H1 (cell line): Measurements from ENCODE around the gene CDRT15. TPM values are rescaled to one million over a fixed set of nuclear protein-coding genes. Genes with fewer than 3 reads are reported as not detected.

Experiments used
- CTCF ChIA-PET: fragments of 300-600 bp; sonication (Branson Sonifier 250); formaldehyde crosslinking; loops from one replicate; lab custom pipeline; 2021; ENCODE audit not compliant: partially characterized antibody; lab: Charles Lee
- POLR2A ChIA-PET: fragments of 300-600 bp; sonication (Branson Sonifier 250); formaldehyde crosslinking; loops from one replicate; lab custom pipeline; 2021; ENCODE audit warnings: inconsistent platforms; ENCODE audit not compliant: partially characterized antibody; lab: Charles Lee
- DNase-seq, 2 experiments: peaks; one replicate each; pipeline versions ENCODE4 v3.0.0 to v3.0.0-alpha.2; 2010 to 2022; ENCODE audit warnings: low spot score in 2 of 2, low read depth in 1 of 2, mixed read lengths in 1 of 2
- FAIRE-seq: peaks from 2 replicates; lab custom pipeline; 2011; peaks lifted over from hg19 to GRCh38; lab: Jason Lieb, UNC
- H2AFZ ChIP-seq: 2 replicates; pipeline ENCODE4 v1.8.1; 2012; ENCODE audit warnings: low read length, inconsistent platforms
- H2AK5ac ChIP-seq: 2 replicates; pipeline ENCODE4 v1.6.1; 2013; ENCODE audit warnings: low read depth, low read length
- H2BK120ac ChIP-seq: replicated peaks from 2 replicates; pipeline ENCODE3; 2013; ENCODE audit warnings: low read depth, low read length, inconsistent platforms
- H2BK12ac ChIP-seq: 2 replicates; pipeline ENCODE4 v1.6.1; 2013; ENCODE audit warnings: low read depth, low read length
- H2BK15ac ChIP-seq: 2 replicates; pipeline ENCODE4 v1.6.1; 2013; ENCODE audit warnings: low read length
- H2BK20ac ChIP-seq: 2 replicates; pipeline ENCODE4 v1.6.1; 2013; ENCODE audit warnings: low read length
- H2BK5ac ChIP-seq: 2 replicates; pipeline ENCODE4 v1.6.1; 2013; ENCODE audit warnings: low read depth, low read length
- H3K14ac ChIP-seq: 2 replicates; pipeline ENCODE4 v1.6.1; 2013; ENCODE audit warnings: inconsistent platforms; ENCODE audit not compliant: insufficient read length
- H3K18ac ChIP-seq: 2 replicates; pipeline ENCODE4 v1.6.1; 2013; ENCODE audit warnings: low read length; ENCODE audit errors: extremely low read depth
- H3K23ac ChIP-seq: 2 replicates; pipeline ENCODE4 v1.6.1; 2013; ENCODE audit warnings: inconsistent platforms; ENCODE audit not compliant: insufficient read length
- H3K23me2 ChIP-seq: 2 replicates; pipeline ENCODE4 v1.6.1; 2013; ENCODE audit warnings: low read depth, low read length
- H3K27ac ChIP-seq: 2 replicates; pipeline ENCODE4 v1.6.1; 2011; ENCODE audit warnings: low read depth, low read length, inconsistent platforms
- H3K27me3 ChIP-seq, 4 experiments: replicated peaks in 1 of 4; 1 replicate in 1 of 4; 2 replicates in 3 of 4; pipeline versions ENCODE4 v1.6.1 to v1.8.1; 2011 to 2013; ENCODE audit warnings: low read length in 3 of 4, mild to moderate bottlenecking in 3 of 4, inconsistent platforms in 2 of 4, mixed read lengths in 2 of 4, moderate library complexity in 1 of 4; ENCODE audit not compliant: control insufficient read depth in 3 of 4, insufficient read depth in 3 of 4; ENCODE audit errors: extremely low read depth in 1 of 4
- H3K36me3 ChIP-seq, 4 experiments: 2 replicates each; pipeline versions ENCODE4 v1.6.1 to v1.8.1; 2011 to 2013; ENCODE audit warnings: mild to moderate bottlenecking in 4 of 4, low read length in 3 of 4, moderate library complexity in 2 of 4, control low read depth in 1 of 4, inconsistent platforms in 1 of 4; ENCODE audit not compliant: insufficient read depth in 4 of 4, control insufficient read depth in 2 of 4
- H3K4ac ChIP-seq: replicated peaks from 2 replicates; pipeline ENCODE3; 2013; ENCODE audit warnings: low read length, low read depth, mixed read lengths, inconsistent platforms; ENCODE audit not compliant: insufficient read length
- H3K4me1 ChIP-seq, 4 experiments: replicated peaks in 1 of 4; 1 replicate in 1 of 4; 2 replicates in 3 of 4; pipeline versions ENCODE4 v1.6.1 to v1.8.1; 2011 to 2013; ENCODE audit warnings: low read length in 3 of 4, inconsistent platforms in 2 of 4, mixed read lengths in 1 of 4; ENCODE audit not compliant: insufficient read depth in 4 of 4, control insufficient read depth in 3 of 4
- H3K4me2 ChIP-seq, 2 experiments: 2 replicates each; pipeline versions ENCODE4 v1.6.1 to v1.8.1; 2011 to 2013; ENCODE audit warnings: low read depth in 2 of 2, low read length in 2 of 2, control low read depth in 1 of 2, inconsistent platforms in 1 of 2, mild to moderate bottlenecking in 1 of 2; ENCODE audit not compliant: insufficient read depth in 1 of 2
- H3K4me3 ChIP-seq, 4 experiments: fragments of 200-600, 300-600 bp in 1 of 4; sonication (generic), shearing (Covaris generic), sonication (Bioruptor Twin) in 1 of 4; 2 replicates each; pipeline versions ENCODE4 v1.5.1 to v1.8.1; 2011 to 2016; ENCODE audit warnings: low read length in 4 of 4, low read depth in 3 of 4, control low read depth in 2 of 4, inconsistent platforms in 2 of 4, mild to moderate bottlenecking in 2 of 4, mixed read lengths in 1 of 4, moderate library complexity in 1 of 4; ENCODE audit not compliant: insufficient read depth in 2 of 4; ENCODE audit errors: extremely low read depth in 1 of 4
- H3K56ac ChIP-seq: replicated peaks from 2 replicates; pipeline ENCODE3; 2013; ENCODE audit warnings: low read depth, mild to moderate bottlenecking, mixed read lengths, low read length, inconsistent platforms; ENCODE audit not compliant: insufficient read length
- H3K79me1 ChIP-seq: 2 replicates; pipeline ENCODE4 v1.6.1; 2013; ENCODE audit warnings: low read depth, low read length, control low read depth
- H3K79me2 ChIP-seq, 2 experiments: 2 replicates each; pipeline versions ENCODE4 v1.6.1 to v1.8.1; 2012 to 2013; ENCODE audit warnings: low read length in 2 of 2, mild to moderate bottlenecking in 2 of 2, inconsistent platforms in 1 of 2; ENCODE audit not compliant: insufficient read depth in 2 of 2, control insufficient read depth in 1 of 2
- H3K9ac ChIP-seq, 4 experiments: replicated peaks in 1 of 4; 1 replicate in 1 of 4; 2 replicates in 3 of 4; pipeline versions ENCODE4 v1.6.1 to v1.8.1; 2011 to 2013; ENCODE audit warnings: low read depth in 3 of 4, low read length in 3 of 4, control low read depth in 2 of 4, mild to moderate bottlenecking in 2 of 4, moderate library complexity in 2 of 4, inconsistent platforms in 1 of 4; ENCODE audit errors: extremely low read depth in 1 of 4
- H3K9me3 ChIP-seq, 2 experiments: 2 replicates each; pipeline versions ENCODE4 v1.6.1 to v1.8.1; 2012 to 2013; ENCODE audit warnings: mild to moderate bottlenecking in 2 of 2, moderate library complexity in 2 of 2, control low read depth in 1 of 2, inconsistent platforms in 1 of 2, low read depth in 1 of 2, low read length in 1 of 2, mixed read lengths in 1 of 2; ENCODE audit not compliant: insufficient read depth in 2 of 2
- H4K20me1 ChIP-seq, 2 experiments: replicated peaks in 1 of 2; 2 replicates each; pipeline versions ENCODE3 to v1.8.1; 2011 to 2013; ENCODE audit warnings: inconsistent platforms in 2 of 2, low read length in 2 of 2, mild to moderate bottlenecking in 1 of 2; ENCODE audit not compliant: insufficient read depth in 2 of 2, control insufficient read depth in 1 of 2
- H4K5ac ChIP-seq: 2 replicates; pipeline ENCODE4 v1.6.1; 2013; ENCODE audit warnings: low read length, low read depth, mixed read lengths, inconsistent platforms; ENCODE audit not compliant: insufficient read length
- H4K8ac ChIP-seq: 2 replicates; pipeline ENCODE4 v1.8.0; 2013; ENCODE audit warnings: mild to moderate bottlenecking, moderate library complexity, low read length, inconsistent platforms; ENCODE audit not compliant: insufficient read depth; ENCODE audit errors: extremely low read depth
- H4K91ac ChIP-seq: replicated peaks from 2 replicates; pipeline ENCODE3; 2013; ENCODE audit warnings: low read length, mixed read lengths, inconsistent platforms; ENCODE audit not compliant: insufficient read length
- EP300 ChIP-seq, 2 experiments: IDR thresholded peaks; 1 replicate in 1 of 2; 2 replicates in 1 of 2; pipeline ENCODE4 v1.6.1; 2011 to 2012; ENCODE audit warnings: low read depth in 2 of 2, low read length in 2 of 2, mild to moderate bottlenecking in 2 of 2, borderline replicate concordance in 1 of 2, inconsistent platforms in 1 of 2, moderate library complexity in 1 of 2
- GABPA ChIP-seq: IDR thresholded peaks from 2 replicates; pipeline ENCODE4 v1.6.1; 2011; ENCODE audit warnings: mild to moderate bottlenecking, low read length, moderate library complexity, borderline replicate concordance; ENCODE audit not compliant: insufficient read depth
- WGBS, 2 experiments: shearing (Covaris generic) in 1 of 2; methylation state at CpG; one replicate each; pipeline versions ENCODE4 v1.1.6 to v1.1.7; 2013 to 2015; ENCODE audit warnings: low lambda C conversion rate in 2 of 2, mixed read lengths in 2 of 2, inconsistent platforms in 1 of 2, low coverage in 1 of 2, missing lambda C conversion rate in 1 of 2; ENCODE audit not compliant: insufficient replicate concordance in 2 of 2, insufficient coverage in 1 of 2, insufficient read length in 1 of 2; ENCODE audit errors: extremely low coverage in 1 of 2, missing lambda C conversion rate in 1 of 2; 5-methylcytosine and 5-hydroxymethylcytosine counted together
- polyA plus RNA-seq, 7 experiments: library from polyadenylated mRNA; depleted of rRNA in 3 of 7; stranded (reverse) in 5 of 7; unstranded in 2 of 7; fragments of >200 nt in 5 of 7; fragments of 200-250 nt in 2 of 7; gene quantifications; 1 replicate in 5 of 7; 2 replicates in 1 of 7; 4 replicates in 1 of 7; pipeline versions ENCODE4 v1.2.1 to v1.2.3, GENCODE V29; 2011 to 2013; ENCODE audit warnings: missing spikeins in 2 of 7, mixed read lengths in 2 of 7
- total RNA-seq: library from RNA; stranded (reverse); fragmentation: NEBNext Ultra II Directional; extraction: Animal tissue kit (Norgen Biotek cat#: 25700); gene quantifications from 2 replicates; pipeline ENCODE4 v1.2.1, GENCODE V29; 2021

CDRT15 gene
- total and polyA plus RNA-seq, 2 of the 8 experiments (the other 6 are each of a cell fraction or from before 2014, with no cell fraction given), result not detected

DNA sequence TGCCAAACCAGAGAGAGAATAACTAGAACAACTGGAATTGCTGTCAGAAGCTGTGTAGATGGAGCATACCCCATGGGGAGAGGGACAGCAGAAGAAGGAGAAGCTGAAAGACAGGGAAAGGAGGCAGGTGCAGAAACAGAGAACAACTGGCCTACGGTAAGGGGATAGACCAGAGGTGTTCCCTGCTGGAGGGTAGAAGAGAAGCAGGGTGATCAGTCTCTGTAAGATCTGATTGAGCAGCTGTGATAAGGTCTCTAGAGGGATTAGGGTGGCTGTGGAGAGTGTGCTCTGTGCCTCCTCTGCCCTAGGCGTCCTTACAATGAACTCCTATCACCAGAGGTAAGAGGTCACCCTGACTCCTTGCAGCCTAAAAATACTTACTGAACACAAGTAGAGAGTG lies 33.8 kb upstream of the CDRT15 start:
- no peak overlapping the region for H3K4me3 ChIP-seq
- ChIA-PET CTCF (no interaction called here), POLR2A (no interaction called here)
- H3K9ac ChIP-seq, result no peak overlapping the region
- no peak overlapping the region for H3K14ac ChIP-seq
- no peak overlapping the region for H3K23ac ChIP-seq
- H3K4me1 ChIP-seq, result no peaks in the 10 kb centered on the region
- no peak overlapping the region for H3K27ac ChIP-seq
- H2BK12ac ChIP-seq, result no peak overlapping the region
- DNase-seq, result no peak
- no peak overlapping the region for H4K91ac ChIP-seq
- no peak overlapping the region for H2BK15ac ChIP-seq
- 88% methylated on average over 2 of the region's 2 CpGs; no CpG with 5 or more reads in 1 of the 2 experiments for WGBS, 2 experiments
- H3K79me2 ChIP-seq, result no peaks in the 10 kb centered on the region
- no peak overlapping the region for H3K18ac ChIP-seq
- H3K56ac ChIP-seq, result no peak overlapping the region
- no peak overlapping the region for H3K4me2 ChIP-seq
- H3K9me3 ChIP-seq, result no peaks in the 10 kb centered on the region
- no peak overlapping the region for H4K5ac ChIP-seq
- no peak overlapping the region for H3K4ac ChIP-seq
- TF ChIP-seq GABPA (no peak), EP300 (IDR thresholded peaks at IDR 0.05; ENCODE audit: borderline replicate concordance in 1 of 2, low read depth in 2 of 2, low read length in 2 of 2) (no peak)
- TF ChIP-seq, all 59 proteins: peak for 0
- Histone ChIP-seq H4K8ac (no peak overlapping the region), H4K20me1 (no peaks in the 10 kb centered on the region), H2BK20ac (no peak overlapping the region), H2AK5ac (no peak overlapping the region), H2AFZ (no peak overlapping the region), H3K27me3 (no peaks in the 10 kb centered on the region), H3K79me1 (no peaks in the 10 kb centered on the region), H3K36me3 (no peaks in the 10 kb centered on the region), H2BK120ac (no peak overlapping the region), H2BK5ac (no peak overlapping the region), H3K23me2 (no peaks in the 10 kb centered on the region)
- FAIRE-seq, result no peak
